ENCODE measurements around the gene REXO5. TPM values are rescaled to one million over a fixed set of nuclear protein-coding genes. Genes with fewer than 3 reads are reported as not detected.
"Not testable (repeated sequence)": the region's sequence is repeated elsewhere in the genome, so short reads cannot be mapped to it uniquely, and the experiment has no call there.

Gene REXO5
- total RNA-seq, 2 donors from 2014 or later: 2.3 to 3.6 TPM

DNA sequence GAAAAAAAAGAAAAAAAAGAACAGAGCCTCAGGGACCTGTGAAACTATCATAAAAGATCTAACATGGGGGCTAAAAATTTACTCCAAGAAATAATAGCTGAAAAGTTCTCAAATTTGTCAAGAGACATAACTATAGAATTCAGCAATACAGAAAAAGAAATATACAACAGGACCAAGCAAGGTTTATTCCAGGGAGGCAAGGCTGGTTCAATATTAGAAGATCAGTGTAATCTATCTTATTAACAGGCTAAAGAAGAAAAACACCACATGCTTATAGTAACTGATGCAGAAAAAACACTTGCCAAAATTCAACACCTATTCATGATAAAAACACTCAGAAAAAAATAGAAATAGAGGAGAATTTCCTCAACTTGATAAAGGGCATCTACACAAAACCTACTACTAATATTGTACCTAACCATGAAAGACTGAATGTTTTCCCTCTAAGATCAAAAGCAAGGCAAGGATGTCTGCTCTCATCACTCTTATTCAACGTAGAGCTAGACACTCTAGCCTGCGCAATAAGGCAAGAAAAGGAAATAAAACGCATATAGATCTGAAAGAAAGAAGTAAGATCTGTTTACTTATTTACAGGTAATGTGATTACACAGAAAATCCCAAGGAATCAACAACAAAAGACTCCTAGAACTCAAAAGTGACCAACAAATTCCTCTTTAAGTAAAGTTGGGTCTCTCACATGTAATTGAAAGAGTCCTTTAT, 43.8 kb upstream of the REXO5 start:
- Histone ChIP-seq H3K4me1 (peaks cover 30% of the 10 kb centered on the region), H3K36me3 (replicated peaks in 1 of 2; ENCODE audit: insufficient read depth in 1 of 2, low read depth in 2 of 2) (no peaks in the 10 kb centered on the region), H3K27ac (peak overlapping the region in 3 of 4 donors; percentile 67 to 91 (median 86)), H3K27me3 (no peaks in the 10 kb centered on the region), H3K4me3 (no peak overlapping the region), H3K9me3 (no peaks in the 10 kb centered on the region)
- ATAC-seq (no peak), DNase-seq (no peak)
- 84% methylated on average over 3 of the region's 3 CpGs for WGBS, 2 donors
- intact Hi-C loops (cut with DNase I): no loop called here
- no peak for TF ChIP-seq CTCF (IDR thresholded peaks at IDR 0.05)

GRCh38 chr16:20763461-20764232, 42.7 kb upstream of the REXO5 start, which contains the start of gene ACSM3:
ACSM3 (plus strand) TSS chr16:20764014; CDS start chr16:20770035, 6,021 bp downstream.
- Histone ChIP-seq H3K9me3 (no peaks in the 10 kb centered on the region), H3K27me3 (no peaks in the 10 kb centered on the region), H3K4me3 (peak within 1 kb of the TSS in 1 of 2 donors; percentile 8), H3K36me3 (replicated peaks in 1 of 2; ENCODE audit: insufficient read depth in 1 of 2, low read depth in 2 of 2) (no peaks in the 10 kb centered on the region), H3K4me1 (peaks cover 30% of the 10 kb centered on the region), H3K27ac (peak within 1 kb of the TSS; percentile 65 to 91 (median 76))
- intact Hi-C loops (cut with DNase I): no loop called here
- ATAC-seq: peak; percentile 98
- peak; percentile 81 to 95 (median 88) for DNase-seq
- no peak for TF ChIP-seq CTCF (IDR thresholded peaks at IDR 0.05)
- TF ChIP-seq POLR2A (IDR thresholded peaks at IDR 0.05): peak in 2 of 3 donors; percentile 61 to 68
- WGBS, 2 donors: 4 to 5% methylated on average over 10 of the region's 10 CpGs

- H3K36me3 ChIP-seq (replicated peaks in 1 of 2; ENCODE audit: insufficient read depth in 1 of 2, low read depth in 2 of 2); H3K4me3 ChIP-seq; ATAC-seq; H3K9me3 ChIP-seq; H3K27me3 ChIP-seq; DNase-seq; intact Hi-C loops (cut with DNase I): not testable (repeated sequence)
- Histone ChIP-seq H3K4me1 (peaks cover 30% of the 10 kb centered on the region), H3K27ac (peak overlapping the region in 2 of 4 donors; percentile 67 to 91)
- 32 to 59% methylated on average over 1 of the region's 1 CpG for WGBS, 2 donors
These were observed 41.9 kb upstream of the REXO5 start for GRCh38 chr16:20764448-20764847.

DNA sequence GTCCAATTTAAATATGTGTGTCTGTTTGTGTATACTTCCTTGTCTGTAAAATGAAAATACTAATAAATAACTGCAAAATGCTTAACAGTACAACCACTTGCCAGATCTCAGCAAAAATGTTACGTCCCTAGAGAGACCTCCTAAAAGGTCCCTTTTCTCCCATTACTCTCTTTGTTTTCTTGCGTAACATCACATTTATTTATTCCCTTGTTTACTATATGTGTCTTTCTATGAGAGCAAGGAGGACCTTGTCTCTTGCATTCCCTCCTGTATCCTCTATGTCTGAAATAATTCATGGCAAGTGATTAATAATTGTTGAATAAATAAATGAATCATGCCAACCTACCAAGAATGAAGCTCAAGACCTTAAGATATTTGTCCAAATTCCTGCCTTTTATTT, 40.6 kb upstream of the REXO5 start:
- 95 to 97% methylated on average over 2 of the region's 2 CpGs for WGBS, 2 donors
- ATAC-seq (no peak), DNase-seq (no peak)
- H3K36me3 ChIP-seq (replicated peaks in 1 of 2; ENCODE audit: insufficient read depth in 1 of 2, low read depth in 2 of 2): no peaks in the 10 kb centered on the region
- TF ChIP-seq POLR2A (IDR thresholded peaks at IDR 0.05) (no peak), CTCF (IDR thresholded peaks at IDR 0.05) (no peak)
- intact Hi-C loops (cut with DNase I): no loop called here
- H3K27me3 ChIP-seq: no peaks in the 10 kb centered on the region
- H3K9me3 ChIP-seq: no peaks in the 10 kb centered on the region
- no peak overlapping the region for H3K4me3 ChIP-seq
- no peak overlapping the region for H3K27ac ChIP-seq
- peaks cover 30% of the 10 kb centered on the region for H3K4me1 ChIP-seq

- ATAC-seq: no peak
- TF ChIP-seq POLR2A (IDR thresholded peaks at IDR 0.05) (no peak), CTCF (IDR thresholded peaks at IDR 0.05) (no peak)
- Histone ChIP-seq H3K27me3 (no peaks in the 10 kb centered on the region), H3K36me3 (replicated peaks in 1 of 2; ENCODE audit: insufficient read depth in 1 of 2, low read depth in 2 of 2) (no peaks in the 10 kb centered on the region), H3K4me3 (no peak overlapping the region), H3K4me1 (peaks cover 30% of the 10 kb centered on the region), H3K27ac (no peak overlapping the region), H3K9me3 (no peaks in the 10 kb centered on the region)
- intact Hi-C loops (cut with DNase I): no loop called here
- 92 to 94% methylated on average over 5 of the region's 5 CpGs for WGBS, 2 donors
- no peak for DNase-seq
These were observed 40.0 kb upstream of the REXO5 start for GRCh38 chr16:20766294-20766693.

Measured in body of pancreas (tissue), 4 donors.